CD14-positive monocyte (primary cell): ENCODE results near the gene HOXC12. TPM values are rescaled to one million over a fixed set of nuclear protein-coding genes. Genes with fewer than 3 reads are reported as not detected.
A peak's percentile ranks its signal among the peaks of the same experiment; 100 is the strongest.

Source experiments
- DNase-seq, 3 donors: peaks; one replicate each; pipeline ENCODE4 v3.0.0-alpha.2; 2011 to 2022
- H2AFZ ChIP-seq: 2 replicates; pipeline ENCODE4 v1.6.0; 2012; ENCODE audit warnings: mild to moderate bottlenecking, low read depth, low read length, inconsistent platforms; ENCODE audit not compliant: insufficient read depth, poor library complexity, severe bottlenecking
- H3K27ac ChIP-seq, 2 donors: 1 replicate in 1 of 2; 2 replicates in 1 of 2; pipeline ENCODE4 v1.5.1; 2012 to 2013; ENCODE audit warnings: low read length in 2 of 2, control low read depth in 1 of 2, inconsistent platforms in 1 of 2, low read depth in 1 of 2, mild to moderate bottlenecking in 1 of 2
- H3K27me3 ChIP-seq, 2 donors: one replicate each; pipeline versions ENCODE4 v1.6.0 to v1.6.1; 2011 to 2013; ENCODE audit warnings: low read length in 2 of 2; ENCODE audit not compliant: control insufficient read depth in 2 of 2, insufficient read depth in 2 of 2
- H3K36me3 ChIP-seq, 2 donors: replicated peaks in 1 of 2; 1 replicate in 1 of 2; 2 replicates in 1 of 2; pipeline versions ENCODE4 v1.5.1 to v1.6.1; 2012 to 2013; ENCODE audit warnings: low read length in 2 of 2, control low read depth in 1 of 2, inconsistent platforms in 1 of 2, mild to moderate bottlenecking in 1 of 2; ENCODE audit not compliant: insufficient read depth in 2 of 2, control insufficient read depth in 1 of 2
- H3K4me1 ChIP-seq, 2 donors: 1 replicate in 1 of 2; 2 replicates in 1 of 2; pipeline versions ENCODE4 v1.5.1 to v1.6.1; 2012 to 2013; ENCODE audit warnings: low read length in 2 of 2, control low read depth in 1 of 2, inconsistent platforms in 1 of 2, mild to moderate bottlenecking in 1 of 2, moderate library complexity in 1 of 2; ENCODE audit not compliant: insufficient read depth in 2 of 2, control insufficient read depth in 1 of 2
- H3K4me2 ChIP-seq: replicated peaks from 2 replicates; pipeline ENCODE3; 2012; ENCODE audit warnings: low read length, moderate library complexity, mild to moderate bottlenecking; ENCODE audit not compliant: poor library complexity, severe bottlenecking; ENCODE audit errors: extremely low read depth
- H3K4me3 ChIP-seq, 3 experiments: fragments of 200-600 bp in 1 of 3; sonication (generic) in 1 of 3; replicated peaks in 1 of 3; 1 replicate in 2 of 3; 2 replicates in 1 of 3; pipeline ENCODE4 v1.5.1; 2011 to 2013; ENCODE audit warnings: low read length in 3 of 3, mild to moderate bottlenecking in 3 of 3, control low read depth in 2 of 3, low read depth in 2 of 3, inconsistent platforms in 1 of 3, moderate library complexity in 1 of 3
- H3K79me2 ChIP-seq: 2 replicates; pipeline ENCODE4 v1.6.0; 2012; ENCODE audit warnings: mild to moderate bottlenecking, control low read depth, inconsistent platforms, low read length, moderate library complexity; ENCODE audit not compliant: insufficient read depth
- H3K9ac ChIP-seq: 2 replicates; pipeline ENCODE4 v1.6.0; 2017; ENCODE audit warnings: low read length, mild to moderate bottlenecking; ENCODE audit not compliant: insufficient read depth, poor library complexity, severe bottlenecking
- H3K9me3 ChIP-seq, 2 donors: replicated peaks in 1 of 2; 1 replicate in 1 of 2; 2 replicates in 1 of 2; pipeline versions ENCODE4 v1.5.1 to v1.6.1; 2012 to 2013; ENCODE audit warnings: low read length in 2 of 2, control low read depth in 1 of 2; ENCODE audit not compliant: control insufficient read depth in 1 of 2, insufficient read depth in 1 of 2
- H4K20me1 ChIP-seq: 2 replicates; pipeline ENCODE4 v1.6.0; 2012; ENCODE audit warnings: mild to moderate bottlenecking, low read length, control low read depth, moderate library complexity; ENCODE audit not compliant: insufficient read depth
- H3K27ac Mint-ChIP-seq, 7 donors: one replicate each; pipeline ENCODE4 v1.8.0; 2020; ENCODE audit warnings: mild to moderate bottlenecking in 7 of 7, mixed read lengths in 7 of 7, moderate library complexity in 6 of 7, inconsistent platforms in 2 of 7
- H3K27me3 Mint-ChIP-seq, 3 donors: one replicate each; pipeline ENCODE4 v1.8.0; 2021 to 2022; ENCODE audit warnings: low read depth in 3 of 3, mild to moderate bottlenecking in 3 of 3, mixed read lengths in 3 of 3, moderate library complexity in 3 of 3, inconsistent platforms in 1 of 3
- H3K36me3 Mint-ChIP-seq, 2 donors: one replicate each; pipeline ENCODE4 v1.8.0; 2020; ENCODE audit warnings: mixed read lengths in 2 of 2, inconsistent platforms in 1 of 2, mild to moderate bottlenecking in 1 of 2
- H3K4me1 Mint-ChIP-seq: one replicate; pipeline ENCODE4 v1.8.0; 2020; ENCODE audit warnings: mild to moderate bottlenecking, mixed read lengths
- H3K4me3 Mint-ChIP-seq, 2 donors: one replicate each; pipeline ENCODE4 v1.8.0; 2020; ENCODE audit warnings: mild to moderate bottlenecking in 2 of 2, mixed read lengths in 2 of 2, moderate library complexity in 1 of 2
- H3K9me3 Mint-ChIP-seq, 7 donors: one replicate each; pipeline ENCODE4 v1.8.0; 2020 to 2022; ENCODE audit warnings: mixed read lengths in 7 of 7, mild to moderate bottlenecking in 6 of 7, moderate library complexity in 6 of 7, inconsistent platforms in 2 of 7
- CTCF ChIP-seq: fragments of 200-600 bp; IDR thresholded peaks from one replicate; pipeline ENCODE4 v1.8.0; 2022; ENCODE audit warnings: antibody characterized with exemption, mild to moderate bottlenecking
- WGBS: methylation state at CpG from one replicate; pipeline ENCODE4 v1.1.5; 2013; ENCODE audit warnings: missing lambda C conversion rate; ENCODE audit not compliant: insufficient coverage; 5-methylcytosine and 5-hydroxymethylcytosine counted together
- intact Hi-C, 2 donors: fragments of 100-400 bp; cut with micrococcal nuclease; formaldehyde crosslinking; loops; one replicate each; pipeline versions ENCODE4 v1.15.0 to v1.15.1; 2023
- polyA plus RNA-seq, 3 donors: library from polyadenylated mRNA; depleted of rRNA in 1 of 3; unstranded in 2 of 3; stranded (reverse) in 1 of 3; fragments of 300-500 nt in 2 of 3; fragments of >200 nt in 1 of 3; fragmentation: Illumina TruSeq in 2 of 3; gene quantifications; 1 replicate in 2 of 3; 2 replicates in 1 of 3; pipeline ENCODE4 v1.2.3, GENCODE V29; 2012 to 2021

Gene HOXC12
- polyA plus RNA-seq, 3 donors = not detected

GRCh38 chr12:53980104-53980801 is 25.6 kb downstream of the HOXC12 start:
- Mint-ChIP-seq H3K27ac (no peak overlapping the region), H3K9me3 (peaks cover 15 to 76% (median 64%) of the 10 kb centered on the region in 7 donors), H3K4me3 (peak overlapping the region in 1 of 2 donors; percentile 89), H3K36me3 (peaks cover 10 to 24% of the 10 kb centered on the region in 2 donors), H3K4me1 (peaks cover 29% of the 10 kb centered on the region), H3K27me3 (peaks cover 97 to 100% (median 100%) of the 10 kb centered on the region in 3 donors)
- Histone ChIP-seq H3K27ac (no peak overlapping the region), H3K79me2 (no peaks in the 10 kb centered on the region), H3K9ac (no peak overlapping the region), H3K4me2 (no peak overlapping the region), H4K20me1 (no peaks in the 10 kb centered on the region), H3K36me3 (no peaks in the 10 kb centered on the region), H2AFZ (no peak overlapping the region), H3K9me3 (peaks cover 54 to 90% of the 10 kb centered on the region in 2 donors), H3K4me3 (no peak overlapping the region), H3K27me3 (peaks cover 91 to 100% of the 10 kb centered on the region in 2 donors), H3K4me1 (peaks cover 24 to 27% of the 10 kb centered on the region in 2 donors)
- peak; percentile 10 for TF ChIP-seq CTCF
- WGBS = 4% methylated on average over 3 of the region's 7 CpGs
- intact Hi-C loops = loop anchor here in 1 of 2 donors (10.0 kb wide), 1 partner anchor 285 kb away; no protein-coding TSS in a partner anchor
- DNase-seq = no peak

GRCh38 chr12:53980802-53981496 is 26.2 kb downstream of the HOXC12 start:
- peaks cover 97 to 100% (median 100%) of the 10 kb centered on the region in 3 donors for H3K27me3 Mint-ChIP-seq
- DNase-seq = no peak
- Histone ChIP-seq H3K27ac (no peak overlapping the region), H3K27me3 (peaks cover 90 to 100% of the 10 kb centered on the region in 2 donors), H3K9ac (no peak overlapping the region), H3K36me3 (no peaks in the 10 kb centered on the region), H3K79me2 (no peaks in the 10 kb centered on the region), H3K4me3 (no peak overlapping the region), H3K4me2 (no peak overlapping the region), H2AFZ (no peak overlapping the region), H3K9me3 (peaks cover 55 to 91% of the 10 kb centered on the region in 2 donors), H3K4me1 (peaks cover 30 to 32% of the 10 kb centered on the region in 2 donors), H4K20me1 (no peaks in the 10 kb centered on the region)
- H3K4me3 Mint-ChIP-seq = peak overlapping the region in 1 of 2 donors; percentile 89
- peaks cover 17 to 75% (median 64%) of the 10 kb centered on the region in 7 donors for H3K9me3 Mint-ChIP-seq
- TF ChIP-seq CTCF = no peak
- H3K4me1 Mint-ChIP-seq = peaks cover 28% of the 10 kb centered on the region
- H3K36me3 Mint-ChIP-seq = peaks cover 12 to 21% of the 10 kb centered on the region in 2 donors
- intact Hi-C loops = loop anchor here in 1 of 2 donors (10.0 kb wide), 1 partner anchor 286 kb away; no protein-coding TSS in a partner anchor
- 14% methylated on average over 10 of the region's 15 CpGs for WGBS
- peak overlapping the region in 1 of 7 donors; percentile 6 for H3K27ac Mint-ChIP-seq
